Keratinocyte (primary cell): ENCODE data around the gene ARHGAP5. TPM values are rescaled to one million over a fixed set of nuclear protein-coding genes. Genes with fewer than 3 reads are reported as not detected.

Experiments used
- DNase-seq: peaks from one replicate; pipeline ENCODE4 v3.0.0-alpha.2; 2011; ENCODE audit warnings: low read depth, missing footprints, low spot score
- FAIRE-seq: peaks from 2 replicates; lab custom pipeline; 2011; peaks lifted over from hg19 to GRCh38; lab: Jason Lieb, UNC
- H2AFZ ChIP-seq: 2 replicates; pipeline ENCODE4 v1.6.0; 2012; ENCODE audit warnings: low read length, control low read depth, inconsistent platforms; ENCODE audit not compliant: control insufficient read depth
- H3K27ac ChIP-seq: 2 replicates; pipeline ENCODE4 v1.5.1; 2011; ENCODE audit warnings: low read length; ENCODE audit not compliant: control insufficient read depth, insufficient read depth
- H3K27me3 ChIP-seq: 3 replicates; pipeline ENCODE4 v1.6.0; 2011; ENCODE audit warnings: low read length; ENCODE audit not compliant: control insufficient read depth, insufficient read depth; ENCODE audit errors: extremely low read depth
- H3K36me3 ChIP-seq, 2 experiments: 2 replicates in 1 of 2; 3 replicates in 1 of 2; pipeline ENCODE4 v1.5.1; 2011; ENCODE audit warnings: low read length in 2 of 2, mild to moderate bottlenecking in 1 of 2; ENCODE audit not compliant: control insufficient read depth in 2 of 2, insufficient read depth in 2 of 2; ENCODE audit errors: extremely low read depth in 1 of 2
- H3K4me1 ChIP-seq: 3 replicates; pipeline ENCODE4 v1.5.1; 2011; ENCODE audit warnings: low read length; ENCODE audit not compliant: control insufficient read depth, insufficient read depth; ENCODE audit errors: extremely low read depth
- H3K4me2 ChIP-seq: 3 replicates; pipeline ENCODE4 v1.6.0; 2011; ENCODE audit warnings: low read depth, low read length; ENCODE audit not compliant: control insufficient read depth, insufficient read depth; ENCODE audit errors: extremely low read depth
- H3K4me3 ChIP-seq, 3 experiments: fragments of 200-600 bp in 1 of 3; sonication (generic) in 1 of 3; 2 replicates in 2 of 3; 3 replicates in 1 of 3; pipeline ENCODE4 v1.5.1; 2011 to 2016; ENCODE audit warnings: low read length in 3 of 3, mild to moderate bottlenecking in 3 of 3, control low read depth in 2 of 3, inconsistent platforms in 1 of 3, low read depth in 1 of 3, mixed read lengths in 1 of 3, mixed run types in 1 of 3, moderate library complexity in 1 of 3; ENCODE audit not compliant: control insufficient read depth in 2 of 3, insufficient read depth in 2 of 3; ENCODE audit errors: extremely low read depth in 1 of 3
- H3K79me2 ChIP-seq: 2 replicates; pipeline ENCODE4 v1.6.0; 2012; ENCODE audit warnings: low read length; ENCODE audit not compliant: control insufficient read depth, insufficient read depth
- H3K9ac ChIP-seq: 3 replicates; pipeline ENCODE4 v1.6.0; 2011; ENCODE audit warnings: low read length; ENCODE audit not compliant: control insufficient read depth, insufficient read depth; ENCODE audit errors: extremely low read depth
- H3K9me1 ChIP-seq: 3 replicates; pipeline ENCODE4 v1.6.0; 2011; ENCODE audit warnings: low read length; ENCODE audit not compliant: control insufficient read depth, insufficient read depth; ENCODE audit errors: extremely low read depth
- H3K9me3 ChIP-seq: 2 replicates; pipeline ENCODE4 v1.5.1; 2012; ENCODE audit warnings: low read depth, low read length; ENCODE audit not compliant: control insufficient read depth
- H4K20me1 ChIP-seq: 3 replicates; pipeline ENCODE4 v1.6.0; 2011; ENCODE audit warnings: low read length; ENCODE audit not compliant: control insufficient read depth, insufficient read depth; ENCODE audit errors: extremely low read depth
- CTCF ChIP-seq, 3 experiments: IDR thresholded peaks in 1 of 3; conservative IDR thresholded peaks in 1 of 3; optimal IDR thresholded peaks in 1 of 3; 2 replicates in 2 of 3; 3 replicates in 1 of 3; pipeline versions ENCODE3 to v1.5.1; 2011; ENCODE audit warnings: low read length in 3 of 3, mild to moderate bottlenecking in 3 of 3, moderate library complexity in 2 of 3, control low read depth in 1 of 3, inconsistent platforms in 1 of 3; ENCODE audit not compliant: insufficient read depth in 2 of 3; ENCODE audit errors: extremely low read depth in 1 of 3
- EZH2 ChIP-seq: IDR thresholded peaks from one replicate; pipeline ENCODE4 v1.6.1; 2012; ENCODE audit warnings: inconsistent platforms, mild to moderate bottlenecking, low read length, moderate library complexity
- dilution Hi-C: fragments of 300-500 bp; cut with MboI; formaldehyde crosslinking; loops from one replicate; pipeline ENCODE4 v1.7.0; 2020; ENCODE audit warnings: low sequenced_read_pairs; ENCODE audit not compliant: extremely low pct_ligation_motif_present
- polyA plus RNA-seq, 5 experiments: library from polyadenylated mRNA; depleted of rRNA in 3 of 5; stranded (reverse) in 3 of 5; stranded (forward) in 1 of 5; unstranded in 1 of 5; fragments of >200 nt; gene quantifications; 1 replicate in 1 of 5; 2 replicates in 3 of 5; 3 replicates in 1 of 5; pipeline versions ENCODE4 v1.2.1 to v1.2.3, GENCODE V29; 2011 to 2012; ENCODE audit warnings: missing spikeins in 2 of 5, low read depth in 1 of 5, low replicate concordance in 1 of 5

The ARHGAP5 gene
- polyA plus RNA-seq, 1 donor (not counting 4 experiments of a cell fraction or from before 2014, with no cell fraction given), result 43.1 TPM

- H3K9me3 ChIP-seq, result no peaks in the 10 kb centered on the region
- H3K27ac ChIP-seq, result peak overlapping the region; percentile 12
- no peaks in the 10 kb centered on the region for H4K20me1 ChIP-seq
- peak overlapping the region; percentile 71 for H3K9ac ChIP-seq
- TF ChIP-seq EZH2, result no peak
- TF ChIP-seq CTCF (optimal IDR thresholded peaks at IDR 0.05 in 1 of 3, IDR thresholded peaks at IDR 0.05 in 1 of 3, conservative IDR thresholded peaks at IDR 0.05 in 1 of 3; ENCODE audit: extremely low read depth in 1 of 3, insufficient read depth in 2 of 3, low read length in 3 of 3), result no peak
- peak overlapping the region; percentile 93 for H2AFZ ChIP-seq
- H3K4me1 ChIP-seq, result peaks cover 20% of the 10 kb centered on the region
- H3K27me3 ChIP-seq, result no peaks in the 10 kb centered on the region
- FAIRE-seq (no peak), DNase-seq (peak; percentile 2)
- H3K4me3 ChIP-seq, result peak overlapping the region; percentile 49 to 87 (median 73)
- peaks cover 2% of the 10 kb centered on the region for H3K9me1 ChIP-seq
- H3K36me3 ChIP-seq, result no peaks in the 10 kb centered on the region
- peak overlapping the region; percentile 97 for H3K4me2 ChIP-seq
- H3K79me2 ChIP-seq, result no peaks in the 10 kb centered on the region
- dilution Hi-C loops, result no loop called here
These were observed 124.2 kb downstream of the ARHGAP5 start for GRCh38 chr14:32201193-32201815.

GRCh38 chr14:32201816-32202490 lies 124.8 kb downstream of the ARHGAP5 start, which contains the start of gene RNU6-7:
RNU6-7 (plus strand) TSS chr14:32202045.
- TF ChIP-seq EZH2 (no peak), CTCF (optimal IDR thresholded peaks at IDR 0.05 in 1 of 3, IDR thresholded peaks at IDR 0.05 in 1 of 3, conservative IDR thresholded peaks at IDR 0.05 in 1 of 3; ENCODE audit: extremely low read depth in 1 of 3, insufficient read depth in 2 of 3, low read length in 3 of 3) (no peak)
- Histone ChIP-seq H3K9me3 (no peaks in the 10 kb centered on the region), H2AFZ (peak within 1 kb of the TSS; percentile 93), H3K4me3 (peak within 1 kb of the TSS; percentile 49 to 87 (median 73)), H3K4me1 (peaks cover 20% of the 10 kb centered on the region), H3K4me2 (peak within 1 kb of the TSS; percentile 97), H3K27me3 (no peaks in the 10 kb centered on the region), H3K79me2 (no peaks in the 10 kb centered on the region), H3K27ac (peak within 1 kb of the TSS; percentile 93), H4K20me1 (no peaks in the 10 kb centered on the region), H3K36me3 (no peaks in the 10 kb centered on the region), H3K9ac (peak within 1 kb of the TSS; percentile 71), H3K9me1 (peaks cover 2% of the 10 kb centered on the region)
- no peak for FAIRE-seq
- no peak for DNase-seq
- dilution Hi-C loops, result no loop called here
